Keratinocyte (primary cell): ENCODE data around the gene MTFMT.

Source experiments
- CTCF ChIP-seq, 3 experiments: IDR thresholded peaks in 1 of 3; conservative IDR thresholded peaks in 1 of 3; optimal IDR thresholded peaks in 1 of 3; 2 replicates in 2 of 3; 3 replicates in 1 of 3; pipeline versions ENCODE3 to v1.5.1; 2011; ENCODE audit warnings: low read length in 3 of 3, mild to moderate bottlenecking in 3 of 3, moderate library complexity in 2 of 3, control low read depth in 1 of 3, inconsistent platforms in 1 of 3; ENCODE audit not compliant: insufficient read depth in 2 of 3; ENCODE audit errors: extremely low read depth in 1 of 3
- EZH2 ChIP-seq: IDR thresholded peaks from one replicate; pipeline ENCODE4 v1.6.1; 2012; ENCODE audit warnings: inconsistent platforms, mild to moderate bottlenecking, low read length, moderate library complexity

DNA sequence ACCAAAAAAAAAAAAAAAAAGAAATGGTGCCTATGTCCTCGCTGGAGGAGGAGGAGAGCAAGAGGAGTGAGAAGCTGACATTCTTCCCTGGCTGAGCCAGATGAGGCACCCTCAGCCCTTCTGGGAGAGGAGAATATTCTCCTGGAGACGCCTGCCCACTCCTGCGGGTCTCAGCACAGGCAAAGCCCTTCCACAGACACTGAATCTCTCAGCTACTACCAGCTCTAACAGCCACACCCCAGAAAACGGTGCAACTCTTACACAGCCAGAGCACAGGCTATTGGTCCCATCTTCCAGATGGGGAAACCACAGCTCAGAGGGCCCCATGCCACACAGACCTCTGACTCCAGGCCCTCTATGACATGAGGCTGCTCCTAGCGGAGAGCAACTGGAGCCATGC, 32.6 kb upstream of the MTFMT start:
- TF ChIP-seq EZH2 (no peak), CTCF (optimal IDR thresholded peaks at IDR 0.05 in 1 of 3, IDR thresholded peaks at IDR 0.05 in 1 of 3, conservative IDR thresholded peaks at IDR 0.05 in 1 of 3; ENCODE audit: extremely low read depth in 1 of 3, insufficient read depth in 2 of 3, low read length in 3 of 3) (no peak)
